VCaP (cell line): Measurements from ENCODE around the gene GDF11.

Source experiments
- H3K27ac ChIP-seq: fragments of 450-650 bp; 2 replicates; pipeline ENCODE4 v1.5.1; 2017
- CTCF ChIP-seq: fragments of 450-650 bp; conservative IDR thresholded peaks from 2 replicates; pipeline ENCODE4 v1.5.1; 2017; ENCODE audit warnings: mild to moderate bottlenecking, moderate library complexity

Gene GDF11

GRCh38 chr12:55733858-55734257 is 9.1 kb upstream of the GDF11 start:
- no peak overlapping the region for H3K27ac ChIP-seq
- no peak for TF ChIP-seq CTCF

GRCh38 chr12:55734595-55734994 is 8.3 kb upstream of the GDF11 start:
- no peak overlapping the region for H3K27ac ChIP-seq
- TF ChIP-seq CTCF = no peak

- H3K27ac ChIP-seq = no peak overlapping the region
- TF ChIP-seq CTCF = no peak
These were observed 6.8 kb upstream of the GDF11 start for GRCh38 chr12:55736076-55736475.

GRCh38 chr12:55736780-55737580 is 5.9 kb upstream of the GDF11 start:
- H3K27ac ChIP-seq = no peak overlapping the region; the same call in 1 of the 2 replicates
- TF ChIP-seq CTCF = peak; percentile 85

- TF ChIP-seq CTCF = no peak
- peak overlapping the region; percentile 48; the same call in 1 of the 2 replicates for H3K27ac ChIP-seq
These were observed 5.3 kb upstream of the GDF11 start for GRCh38 chr12:55737581-55738122.

GRCh38 chr12:55738123-55739024 is 4.5 kb upstream of the GDF11 start:
- H3K27ac ChIP-seq = peak overlapping the region; percentile 48; the same call in 1 of the 2 replicates
- peak; percentile 86 for TF ChIP-seq CTCF

GRCh38 chr12:55739025-55739378 is 3.9 kb upstream of the GDF11 start:
- peak overlapping the region; percentile 48; the same call in 1 of the 2 replicates for H3K27ac ChIP-seq
- peak; percentile 59 for TF ChIP-seq CTCF
